Frontal cortex (tissue), 4 donors: ENCODE data around the gene CFAP97. TPM values are rescaled to one million over a fixed set of nuclear protein-coding genes. Genes with fewer than 3 reads are reported as not detected.
"Not testable (repeated sequence)": the region's sequence is repeated elsewhere in the genome, so short reads cannot be mapped to it uniquely, and the experiment has no call there.

ENCODE experiments used
- DNase-seq, 2 donors: peaks; one replicate each; pipeline ENCODE4 v3.0.0; 2012; ENCODE audit warnings: low spot score in 2 of 2
- FAIRE-seq: peaks from 2 replicates; lab custom pipeline; 2012; peaks lifted over from hg19 to GRCh38; lab: Jason Lieb, UNC
- total RNA-seq: library from RNA; depleted of rRNA; stranded (reverse); fragments of >200 nt; gene quantifications from one replicate; pipeline ENCODE4 v1.2.3, GENCODE V29; 2014
- donor health status: control.
- donor health status: control.
- donor health status: control.

CFAP97 gene
- total RNA-seq, 1 donor from 2014 or later: 62.4 TPM

DNA sequence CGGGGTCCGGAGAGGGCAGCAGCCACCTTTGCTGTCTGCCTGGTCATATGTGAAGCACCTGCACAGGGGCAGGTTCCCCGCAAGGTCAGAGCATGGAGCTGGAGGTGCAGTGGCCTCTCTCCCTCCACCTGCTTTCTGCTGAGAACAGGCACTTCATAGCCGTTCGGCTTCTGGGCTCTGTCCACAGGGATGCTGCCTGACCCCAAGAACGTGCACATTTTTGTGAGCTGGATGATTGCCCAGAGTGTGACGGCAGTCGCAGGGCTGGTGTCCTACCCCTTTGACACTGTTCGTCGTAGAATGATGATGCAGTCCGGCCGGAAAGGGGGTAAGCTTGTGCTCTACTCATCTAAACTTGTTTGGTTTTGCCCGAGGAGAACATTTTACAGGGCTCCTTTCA, 58.2 kb downstream of the CFAP97 start:
- FAIRE-seq (no peak), DNase-seq (no peak)

DNA sequence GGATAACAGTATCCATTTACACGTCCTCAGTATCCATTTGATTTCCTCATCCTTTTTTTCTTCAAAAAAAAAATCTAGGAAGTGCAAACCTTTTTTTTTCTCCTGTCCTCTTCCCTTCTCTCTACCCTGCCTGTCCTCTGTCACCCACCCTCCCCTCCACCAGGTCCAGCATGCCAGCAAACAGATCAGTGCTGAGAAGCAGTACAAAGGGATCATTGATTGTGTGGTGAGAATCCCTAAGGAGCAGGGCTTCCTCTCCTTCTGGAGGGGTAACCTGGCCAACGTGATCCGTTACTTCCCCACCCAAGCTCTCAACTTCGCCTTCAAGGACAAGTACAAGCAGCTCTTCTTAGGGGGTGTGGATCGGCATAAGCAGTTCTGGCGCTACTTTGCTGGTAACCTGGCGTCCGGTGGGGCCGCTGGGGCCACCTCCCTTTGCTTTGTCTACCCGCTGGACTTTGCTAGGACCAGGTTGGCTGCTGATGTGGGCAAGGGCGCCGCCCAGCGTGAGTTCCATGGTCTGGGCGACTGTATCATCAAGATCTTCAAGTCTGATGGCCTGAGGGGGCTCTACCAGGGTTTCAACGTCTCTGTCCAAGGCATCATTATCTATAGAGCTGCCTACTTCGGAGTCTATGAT, 59.1 kb downstream of the CFAP97 start:
- DNase-seq (no peak), FAIRE-seq (no peak)

DNA sequence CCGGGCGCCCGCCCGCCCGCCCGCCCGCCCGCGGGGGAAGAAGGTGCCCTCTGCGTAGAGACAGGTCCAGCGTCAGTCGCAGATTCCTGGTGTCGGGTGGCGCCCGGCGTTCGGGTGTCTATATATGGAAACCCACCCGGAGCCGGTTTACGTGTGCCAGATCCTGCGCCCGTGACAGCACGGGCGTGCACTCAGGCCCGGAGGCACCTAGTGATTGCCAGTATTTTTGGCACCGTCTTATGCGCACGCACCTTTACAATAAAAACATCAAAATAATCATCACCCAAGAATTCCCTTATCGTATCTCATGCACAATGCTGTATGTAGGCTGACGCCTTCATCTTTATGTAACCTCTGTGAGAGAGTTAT, 60.2 kb downstream of the CFAP97 start:
- DNase-seq: peak in 1 of 2 donors; percentile 29
- no peak for FAIRE-seq

DNA sequence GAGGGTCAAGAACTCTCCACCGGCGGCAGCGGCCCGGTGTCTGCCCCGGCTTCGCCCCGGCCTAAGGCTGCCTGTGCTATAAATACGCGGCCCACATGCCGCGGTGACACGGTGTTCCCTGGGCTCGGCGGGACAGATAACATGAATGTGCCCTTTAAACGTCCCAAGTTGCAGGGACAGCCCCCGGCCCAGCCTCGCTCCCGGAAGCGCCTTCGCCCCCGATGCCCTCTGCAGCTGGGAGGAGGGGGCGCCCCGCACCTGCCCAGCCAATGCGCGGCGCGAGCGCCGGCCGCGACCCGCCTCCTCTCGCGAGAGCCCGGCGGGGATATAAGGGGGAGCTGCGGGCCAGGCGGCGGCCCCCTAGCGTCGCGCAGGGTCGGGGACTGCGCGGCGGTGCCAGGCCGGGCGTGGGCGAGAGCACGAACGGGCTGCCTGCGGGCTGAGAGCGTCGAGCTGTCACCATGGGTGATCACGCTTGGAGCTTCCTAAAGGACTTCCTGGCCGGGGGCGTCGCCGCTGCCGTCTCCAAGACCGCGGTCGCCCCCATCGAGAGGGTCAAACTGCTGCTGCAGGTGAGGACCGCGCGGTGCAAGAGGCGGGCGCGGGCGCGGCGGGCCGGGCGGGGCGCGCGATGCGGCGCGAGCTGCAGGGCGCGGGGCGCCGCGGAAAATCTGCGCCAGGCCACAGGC, 60.7 kb downstream of the CFAP97 start, which contains the start of gene SLC25A4:
TSS of gene SLC25A4 (plus strand) at position 355 of the 689 bp plus-strand sequence. CDS start at position 462, 107 bp downstream.
- no peak for FAIRE-seq
- DNase-seq: peak; percentile 93 to 95

DNA sequence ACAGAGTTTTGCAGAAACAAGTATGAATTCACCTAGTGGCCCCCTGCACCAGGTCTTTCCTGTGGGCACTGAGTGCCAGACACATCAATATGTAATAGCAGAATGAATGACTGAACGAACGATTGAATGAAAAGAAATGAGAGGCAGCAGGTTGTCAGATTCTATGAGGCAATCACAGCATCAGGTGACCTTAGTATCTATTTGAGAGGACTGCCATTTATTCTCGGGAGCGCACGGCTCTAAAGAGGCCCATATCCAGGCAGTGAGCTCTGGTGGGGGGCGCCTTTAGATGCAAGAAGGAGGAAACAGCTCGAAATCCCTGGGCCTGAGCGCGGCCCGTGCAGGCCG, 61.3 kb downstream of the CFAP97 start:
- FAIRE-seq (no peak), DNase-seq (no peak)

DNA sequence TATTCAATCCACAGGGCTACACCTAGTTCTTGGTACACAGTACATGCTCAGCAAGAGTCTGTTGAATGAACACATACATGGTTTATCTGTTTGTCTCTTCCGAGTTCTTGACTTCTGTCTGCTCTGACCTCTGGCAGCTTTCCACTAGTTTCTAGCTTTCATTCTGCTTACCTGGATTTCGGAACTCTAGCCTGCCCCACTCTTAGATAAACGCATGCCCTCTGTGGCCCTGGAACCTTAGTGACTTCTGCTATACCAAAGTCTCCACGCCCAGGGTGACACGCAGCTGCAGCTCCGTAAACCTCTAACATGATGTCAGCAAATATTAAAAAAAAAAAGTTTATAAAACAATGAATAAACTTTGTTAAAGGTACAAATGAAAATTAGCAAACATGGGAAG, 62.0 kb downstream of the CFAP97 start:
- FAIRE-seq (no peak), DNase-seq (no peak)

DNA sequence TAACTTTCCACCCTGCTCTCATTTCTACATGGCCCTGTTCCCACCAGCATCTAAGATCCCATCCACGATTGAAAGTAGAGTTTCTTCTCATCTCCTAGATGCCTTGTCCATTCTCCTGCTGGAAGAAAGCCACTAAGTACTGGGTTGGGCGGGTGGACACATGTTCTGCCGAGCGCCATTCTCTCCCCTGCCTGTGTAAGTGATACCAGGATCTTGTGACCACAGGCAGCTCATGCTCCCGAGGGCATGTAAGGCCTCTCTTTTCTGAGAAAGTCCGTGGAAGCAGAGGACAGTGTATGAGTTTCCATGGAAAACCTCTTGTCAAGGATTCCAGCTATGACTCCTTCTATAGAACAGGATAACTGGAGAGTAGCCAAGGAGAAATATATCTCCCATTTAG, 64.1 kb downstream of the CFAP97 start:
- DNase-seq (no peak), FAIRE-seq (no peak)

DNA sequence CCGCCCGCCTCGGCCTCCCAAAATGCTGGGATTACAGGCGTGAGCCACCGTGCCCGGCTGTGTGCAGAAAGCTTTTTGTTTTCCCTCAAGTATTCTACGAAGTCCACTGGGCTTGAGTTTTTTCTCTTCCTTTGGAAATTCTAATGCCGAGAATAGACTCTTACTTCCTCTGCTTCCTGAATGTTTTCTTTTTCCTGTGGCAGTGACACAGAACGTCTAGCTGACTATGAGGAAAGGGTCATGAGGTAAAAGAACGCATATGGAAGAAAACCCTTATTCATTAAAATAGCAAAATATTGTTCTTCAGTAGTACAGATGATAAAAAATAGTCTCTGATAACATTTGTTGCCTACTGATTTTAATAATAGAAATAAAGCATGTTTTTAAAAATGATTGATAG, 65.6 kb downstream of the CFAP97 start:
- DNase-seq: no peak
- FAIRE-seq: no peak

DNA sequence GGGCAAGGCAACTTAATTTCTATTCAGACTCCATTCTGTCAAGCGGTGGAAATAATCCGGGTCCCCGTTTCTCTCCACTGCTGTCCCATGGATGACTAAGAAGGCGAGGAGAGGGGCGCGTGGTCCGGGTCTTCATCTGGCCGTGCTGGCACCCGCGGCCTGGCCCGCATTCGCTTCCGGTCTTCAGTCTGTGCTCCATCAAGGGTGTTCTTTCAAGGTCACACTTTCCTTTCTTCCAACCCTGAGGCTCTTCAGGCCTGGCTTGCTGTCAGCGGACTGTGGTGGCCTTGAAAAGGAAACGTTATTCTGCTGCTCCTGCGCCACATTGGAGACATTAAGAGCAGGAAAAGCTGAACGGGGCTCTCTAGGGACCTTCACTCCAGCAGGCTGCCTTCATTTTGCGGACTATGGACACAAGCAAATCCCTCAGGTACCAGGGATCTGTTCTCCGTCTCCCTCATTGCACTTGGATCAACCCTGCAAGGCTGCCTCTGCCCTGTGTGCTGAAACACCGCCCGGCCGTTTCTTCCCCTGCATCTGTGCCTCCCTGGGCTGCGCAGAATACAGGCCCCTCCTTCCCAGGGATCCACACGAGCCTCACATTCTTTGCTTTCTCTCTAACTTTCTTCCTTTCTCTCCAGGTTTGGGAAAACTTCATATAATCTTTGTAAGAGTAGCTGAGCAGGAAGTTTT, 66.4 kb downstream of the CFAP97 start:
- DNase-seq: no peak

DNA sequence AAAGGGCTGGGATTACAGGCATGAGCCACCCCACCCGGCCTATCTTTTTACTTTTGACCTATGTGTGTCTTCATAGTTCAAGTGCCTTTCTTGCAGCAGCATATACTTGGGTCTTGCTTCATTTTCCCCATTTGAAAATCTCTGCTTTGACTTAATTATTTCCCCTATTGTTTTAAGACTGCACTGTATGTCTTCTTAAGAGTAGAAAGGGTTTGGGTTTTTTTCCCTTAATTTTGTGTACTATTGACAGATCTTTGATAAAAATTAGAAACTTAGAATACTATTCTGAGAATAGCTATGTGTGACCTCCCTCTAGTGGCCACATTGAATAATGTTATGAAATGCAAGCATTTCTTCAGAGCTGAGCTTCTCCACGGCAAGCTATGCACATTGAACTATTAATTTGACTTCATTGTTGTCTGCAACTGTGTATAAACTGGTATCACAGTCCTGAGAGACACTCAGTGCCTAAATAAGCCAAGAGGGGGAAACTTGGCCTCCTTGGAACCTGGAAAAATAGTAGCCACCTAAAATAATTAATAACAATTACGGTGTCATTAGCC, 69.4 kb downstream of the CFAP97 start:
- FAIRE-seq (peak; percentile 55), DNase-seq (peak; percentile 53 to 66)

More for the DNA sequence above, 66.4 kb downstream of the CFAP97 start:
- no peak for FAIRE-seq

DNA sequence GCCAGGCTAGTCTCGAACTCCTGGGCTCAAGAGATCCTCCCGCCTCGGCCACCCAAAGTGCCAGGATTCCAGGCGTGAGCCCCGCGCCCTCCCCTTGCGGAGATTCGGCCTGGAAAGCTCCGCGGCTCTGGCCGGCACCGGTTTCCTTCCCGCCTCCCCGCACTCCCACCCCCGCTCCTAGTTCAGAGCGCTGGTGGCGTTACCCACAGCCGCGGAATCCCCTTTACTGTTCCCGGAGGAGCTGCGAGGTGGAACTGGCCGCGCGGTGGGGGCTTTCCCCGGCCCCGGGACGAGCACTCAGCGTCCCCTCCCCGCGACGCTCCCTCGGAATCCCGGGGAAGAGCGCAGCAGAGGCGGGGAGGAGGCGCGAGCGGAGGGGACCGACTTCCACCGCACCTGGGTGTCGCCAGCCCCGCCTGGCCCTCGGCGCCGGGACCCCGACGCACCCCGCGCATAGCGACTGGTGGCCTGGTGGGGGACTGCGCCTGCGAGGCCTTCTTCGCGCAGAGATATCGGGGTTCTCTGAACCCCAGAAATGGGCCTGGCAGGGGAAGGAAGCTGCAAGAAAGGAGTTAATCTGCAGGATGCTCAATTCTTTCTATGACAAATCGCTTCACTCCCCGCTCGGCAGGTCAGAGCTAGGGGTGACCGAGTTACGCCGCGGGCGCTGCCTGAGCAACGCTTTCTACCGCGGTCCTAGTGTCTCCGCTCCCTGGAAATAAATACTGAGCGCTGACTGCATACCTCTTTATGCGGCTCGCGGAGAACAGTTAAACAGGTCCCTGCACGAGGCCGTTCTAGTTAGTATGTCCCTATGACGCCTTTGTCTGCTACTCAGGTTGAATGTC, 75.3 kb downstream of the CFAP97 start:
- peak; percentile 50 to 65 for DNase-seq
- no peak for FAIRE-seq

DNA sequence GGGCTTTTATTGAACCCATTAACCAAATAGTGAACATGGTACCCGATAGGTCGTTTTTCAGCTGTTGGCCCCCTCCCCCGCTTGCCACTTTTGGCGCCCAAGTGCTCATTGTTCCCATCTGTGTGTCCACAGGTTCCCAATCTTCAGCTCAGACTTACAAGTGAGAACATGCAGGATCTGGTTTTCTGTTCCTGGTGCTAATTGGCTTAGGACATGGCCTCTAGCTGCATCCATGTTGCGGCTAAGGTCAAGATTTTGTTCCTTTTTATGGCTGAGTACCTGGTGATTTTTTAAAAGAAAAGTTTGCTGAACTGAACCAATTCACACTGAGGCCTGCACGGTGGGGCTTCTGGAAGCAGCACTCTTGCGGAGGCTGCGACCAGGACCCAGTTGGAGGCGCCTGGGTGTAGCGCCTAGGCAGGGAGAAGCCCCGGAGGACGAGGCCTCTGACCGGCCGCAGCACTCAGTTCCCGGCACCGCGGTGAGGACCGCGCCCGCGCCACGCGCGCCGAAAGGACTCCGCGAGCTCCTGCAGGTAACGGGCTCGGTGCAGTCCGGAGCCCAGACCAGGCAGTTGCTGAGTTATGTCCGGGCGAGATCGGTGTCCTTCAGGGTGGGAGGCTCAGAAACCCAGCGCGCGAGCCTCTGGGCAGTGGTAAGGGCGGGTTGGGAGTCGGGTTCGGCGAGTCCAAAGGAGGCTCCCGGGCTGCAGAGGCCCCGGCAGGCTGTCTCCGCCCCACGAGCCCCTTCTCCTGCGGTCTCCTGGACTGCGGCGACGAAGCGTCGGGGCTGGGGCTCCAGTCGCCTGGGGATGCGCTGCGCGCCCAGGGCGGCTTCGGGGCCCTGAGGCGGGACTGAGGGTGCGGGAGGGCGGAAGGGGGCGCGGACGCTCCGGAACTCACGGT, 76.5 kb downstream of the CFAP97 start:
- DNase-seq (peak; percentile 36 to 40), FAIRE-seq (no peak)

DNA sequence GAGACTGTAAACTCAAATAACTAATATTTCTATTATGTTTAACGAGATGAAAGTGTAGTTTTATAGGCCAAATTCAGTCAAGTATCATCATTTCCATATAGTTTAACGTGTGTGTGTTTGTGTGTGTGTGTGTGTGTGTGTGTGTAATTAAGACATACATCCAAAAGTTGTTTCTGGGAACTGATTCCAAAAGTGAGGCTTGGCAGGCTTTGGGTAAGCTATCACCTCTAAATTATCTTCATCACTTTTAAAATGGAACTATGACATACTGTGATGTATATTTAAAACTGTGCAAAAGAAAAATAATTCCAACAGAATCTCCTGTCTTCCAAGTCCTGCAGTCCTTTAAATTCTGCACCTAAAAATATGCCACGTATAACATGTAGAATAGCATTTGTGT, 79.8 kb downstream of the CFAP97 start:
- FAIRE-seq (no peak), DNase-seq (no peak)

DNA sequence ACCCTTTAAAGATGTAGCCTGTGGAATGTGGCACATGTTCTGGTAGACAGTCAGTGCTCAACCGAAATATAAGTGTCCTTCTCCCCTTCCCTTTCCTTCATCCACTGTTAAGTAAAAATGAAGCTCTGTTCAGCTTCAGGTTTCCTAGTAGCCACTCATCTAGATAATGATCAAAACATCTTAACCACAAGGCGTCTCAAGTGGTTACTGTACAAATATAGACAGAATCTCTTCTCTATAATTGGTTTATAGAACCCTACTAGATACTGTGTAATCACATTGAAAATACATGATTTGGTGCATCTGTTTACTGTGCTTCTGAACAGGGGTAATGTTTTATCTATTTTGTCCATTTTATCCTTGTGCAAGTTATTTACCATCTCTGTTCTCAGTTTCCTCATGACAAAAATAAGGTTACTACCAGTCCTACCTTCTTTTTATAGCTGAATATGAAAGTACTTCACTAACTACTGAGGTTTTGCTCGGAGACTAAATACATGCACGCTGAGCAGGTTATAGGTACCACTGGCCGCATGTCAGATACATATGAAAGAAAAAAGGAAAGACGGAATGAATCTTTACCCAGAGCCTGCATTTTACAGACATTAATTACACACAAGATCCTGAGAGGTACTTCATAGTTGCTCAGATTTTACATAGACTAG, 81.0 kb downstream of the CFAP97 start:
- DNase-seq (no peak), FAIRE-seq (no peak)

DNA sequence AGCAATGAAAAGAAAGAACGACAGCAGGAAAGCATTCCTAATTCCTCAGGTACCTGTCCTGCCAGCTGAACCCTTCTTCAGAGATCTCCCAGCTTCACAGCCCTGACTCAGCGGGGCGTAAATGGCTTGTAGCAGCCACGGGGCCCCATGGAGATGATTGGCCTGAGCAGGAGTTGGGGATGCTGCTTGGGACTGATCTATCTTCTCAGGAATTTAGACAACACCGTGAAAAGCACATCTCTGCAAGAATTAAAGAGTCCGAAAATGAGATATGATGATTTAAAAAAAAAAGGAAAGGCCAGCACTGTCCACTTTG, 83.2 kb downstream of the CFAP97 start:
- DNase-seq (no peak), FAIRE-seq (no peak)

DNA sequence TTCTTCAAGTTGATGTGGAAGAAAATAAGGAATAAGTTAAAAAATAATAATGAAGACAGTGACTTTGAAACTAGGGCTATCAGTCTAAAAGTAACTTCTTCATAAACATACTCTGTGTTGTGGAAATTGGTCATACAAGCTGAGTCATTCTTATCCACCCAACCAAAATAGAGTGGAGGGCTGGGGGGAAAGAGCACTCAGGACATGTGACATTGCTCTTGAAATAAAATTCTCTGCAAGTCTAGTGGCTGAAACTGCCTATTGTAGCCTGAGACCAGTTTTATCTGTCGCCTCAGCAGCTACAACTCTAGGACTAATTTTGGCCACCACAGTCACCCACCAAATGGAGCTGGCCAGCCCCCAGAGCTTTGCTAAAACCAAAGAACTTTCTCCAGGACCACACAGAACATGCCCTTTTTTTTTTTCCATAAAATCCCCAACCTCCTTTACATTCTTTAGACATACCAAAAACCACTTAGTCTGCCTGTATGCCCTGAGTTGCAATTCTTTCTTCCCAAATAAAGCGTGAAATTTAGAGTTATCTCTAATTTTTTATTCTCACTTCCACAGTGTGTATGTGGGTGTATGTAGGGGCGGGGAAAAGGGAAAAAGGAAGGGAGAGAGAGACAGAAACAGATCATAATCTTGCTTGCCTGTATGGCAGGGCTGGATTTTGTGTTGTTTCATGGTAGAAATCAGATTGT, 83.7 kb downstream of the CFAP97 start:
- DNase-seq: no peak
- FAIRE-seq: no peak

DNA sequence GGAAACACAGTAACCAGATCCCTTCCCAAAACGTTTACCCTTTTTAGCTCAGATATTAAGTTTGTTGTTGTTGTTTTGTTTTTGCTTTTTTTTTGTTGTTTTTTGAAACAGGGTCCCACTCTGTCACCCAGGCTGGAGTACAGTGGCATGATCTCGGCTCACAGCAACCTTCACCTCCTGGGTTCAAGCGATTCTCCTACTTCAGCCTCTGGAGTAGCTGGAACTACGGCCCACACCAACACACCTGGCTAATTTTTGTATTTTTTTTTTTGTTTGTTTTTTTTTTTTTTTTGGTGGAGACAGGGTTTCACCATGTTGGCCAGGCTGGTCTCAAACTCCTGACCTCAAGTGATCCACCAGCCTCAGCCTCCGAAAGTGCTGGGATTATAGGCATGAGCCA, 84.3 kb downstream of the CFAP97 start:
- FAIRE-seq, DNase-seq: not testable (repeated sequence)

DNA sequence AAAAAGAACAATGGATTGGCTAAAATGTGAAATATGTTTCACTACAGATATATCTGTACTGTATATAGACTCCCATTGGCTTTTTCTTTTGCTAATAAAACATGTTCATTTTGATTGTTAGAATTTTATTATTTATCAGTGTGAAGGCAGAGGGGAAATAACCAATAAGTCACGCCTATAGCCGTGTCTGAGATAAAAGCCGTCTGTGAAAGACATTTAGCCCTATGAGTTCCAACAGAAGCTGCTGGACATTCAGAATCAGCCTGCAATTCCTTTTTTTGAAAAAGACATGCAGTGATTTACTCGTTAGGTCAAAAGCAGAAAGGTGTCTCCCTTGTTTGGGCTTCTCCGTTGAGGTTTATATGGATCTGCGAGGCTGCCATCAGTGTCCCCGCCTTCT, 84.9 kb downstream of the CFAP97 start:
- DNase-seq: no peak
- FAIRE-seq: no peak
